GM12878 (cell line): ENCODE measurements around the gene A1BG. TPM values are rescaled to one million over a fixed set of nuclear protein-coding genes. Genes with fewer than 3 reads are reported as not detected.

Source experiments
- CREB1 ChIP-seq: IDR thresholded peaks from 2 replicates; pipeline ENCODE4 v1.6.1; 2012; ENCODE audit warnings: low read depth, mild to moderate bottlenecking, inconsistent platforms
- CREM ChIP-seq: IDR thresholded peaks from 2 replicates; pipeline ENCODE4 v1.6.1; 2014; ENCODE audit warnings: antibody characterized with exemption, low read depth
- FOXK2 ChIP-seq: fragments of 450-650 bp; IDR thresholded peaks from 2 replicates; pipeline ENCODE4 v1.6.1; 2017; ENCODE audit warnings: mild to moderate bottlenecking, moderate library complexity
- MTA3 ChIP-seq: IDR thresholded peaks from 2 replicates; pipeline ENCODE4 v1.6.1; 2012; ENCODE audit warnings: low read length, inconsistent platforms, borderline replicate concordance
- NFYB ChIP-seq: IDR thresholded peaks from 2 replicates; pipeline ENCODE4 v1.6.1; 2011; ENCODE audit warnings: low read depth, mild to moderate bottlenecking, low read length, improper control_type of control experiment, moderate library complexity; ENCODE audit not compliant: insufficient read depth
- PAX5 ChIP-seq: IDR thresholded peaks from 2 replicates; pipeline ENCODE4 v1.6.1; 2011; ENCODE audit warnings: low read depth, low read length, borderline replicate concordance
- POLR2AphosphoS2 ChIP-seq: IDR thresholded peaks from 2 replicates; pipeline ENCODE4 v1.6.1; 2011; ENCODE audit warnings: low read depth, mild to moderate bottlenecking, low read length, improper control_type of control experiment, moderate library complexity
- RAD51 ChIP-seq: fragments of 450-650 bp; IDR thresholded peaks from 2 replicates; pipeline ENCODE4 v1.6.1; 2016; ENCODE audit warnings: moderate library complexity, mild to moderate bottlenecking, inconsistent platforms
- RFX5 ChIP-seq: IDR thresholded peaks from 2 replicates; pipeline ENCODE4 v1.6.1; 2011; ENCODE audit warnings: low read depth, low read length, improper control_type of control experiment
- TCF3 ChIP-seq: IDR thresholded peaks from 2 replicates; pipeline ENCODE4 v1.6.1; 2012; ENCODE audit warnings: low read depth, mild to moderate bottlenecking, low read length, borderline replicate concordance; ENCODE audit not compliant: insufficient read depth
- TCF7 ChIP-seq: IDR thresholded peaks from 2 replicates; pipeline ENCODE4 v1.6.1; 2014; ENCODE audit warnings: antibody characterized with exemption, borderline replicate concordance
- WRNIP1 ChIP-seq: IDR thresholded peaks from 2 replicates; pipeline ENCODE4 v1.6.1; 2011; ENCODE audit warnings: low read depth, low read length, improper control_type of control experiment, borderline replicate concordance
- ZSCAN29 ChIP-seq: fragments of 450-650 bp; IDR thresholded peaks from 2 replicates; pipeline ENCODE4 v1.6.1; 2017; ENCODE audit warnings: mild to moderate bottlenecking, moderate library complexity
- polyA plus RNA-seq, 11 experiments: library from polyadenylated mRNA; depleted of rRNA in 4 of 11; unstranded in 6 of 11; stranded (reverse) in 5 of 11; fragments of >200 nt; fragmentation: Nextera tagmentation in 4 of 11; fragmentation: Illumina TruSeq in 1 of 11; extraction: Ambion mirVana in 4 of 11; extraction: Trizol in 1 of 11; gene quantifications; 1 replicate in 1 of 11; 2 replicates in 10 of 11; pipeline versions ENCODE4 v1.2.1 to v1.2.3, GENCODE V29; 2011 to 2016; ENCODE audit warnings: inconsistent platforms in 2 of 11, missing spikeins in 2 of 11, low read depth in 1 of 11
- total RNA-seq, 4 experiments: library from RNA; depleted of rRNA in 3 of 4; stranded (reverse); fragments of >200 nt in 3 of 4; fragmentation: Illumina TruSeq in 1 of 4; extraction: Trizol in 1 of 4; gene quantifications; 2 replicates each; pipeline versions ENCODE4 v1.2.1 to v1.2.3, GENCODE V29; 2013 to 2021
- TF ChIP-seq, protein P1 (sequence below): fragments of 450-650 bp; IDR thresholded peaks from 2 replicates; pipeline ENCODE4 v1.6.1; 2018; ENCODE audit warnings: mild to moderate bottlenecking, low read depth, moderate library complexity; ENCODE audit not compliant: partially characterized antibody
- TF ChIP-seq, protein P2 (sequence below): fragments of 150-350 bp; IDR thresholded peaks from 2 replicates; pipeline ENCODE4 v1.6.1; 2016; ENCODE audit warnings: low read depth, low read length
- TF ChIP-seq, protein P3 (sequence below): fragments of 450-650 bp; IDR thresholded peaks from 2 replicates; pipeline ENCODE4 v1.6.1; 2017; ENCODE audit warnings: low read depth, mild to moderate bottlenecking, moderate library complexity
- TF ChIP-seq, protein P4 (sequence below): fragments of 450-650 bp; IDR thresholded peaks from 2 replicates; pipeline ENCODE4 v1.6.1; 2017; ENCODE audit warnings: mild to moderate bottlenecking
- TF ChIP-seq, protein P5 (sequence below): IDR thresholded peaks from 2 replicates; pipeline ENCODE4 v1.6.1; 2012; ENCODE audit warnings: low read depth, low read length, improper control_type of control experiment

Gene A1BG
- total and polyA plus RNA-seq, 10 of the 15 experiments (the other 5 are each of a cell fraction or from before 2014, with no cell fraction given) = 0.34 to 29.6 (median 11.8) TPM

DNA sequence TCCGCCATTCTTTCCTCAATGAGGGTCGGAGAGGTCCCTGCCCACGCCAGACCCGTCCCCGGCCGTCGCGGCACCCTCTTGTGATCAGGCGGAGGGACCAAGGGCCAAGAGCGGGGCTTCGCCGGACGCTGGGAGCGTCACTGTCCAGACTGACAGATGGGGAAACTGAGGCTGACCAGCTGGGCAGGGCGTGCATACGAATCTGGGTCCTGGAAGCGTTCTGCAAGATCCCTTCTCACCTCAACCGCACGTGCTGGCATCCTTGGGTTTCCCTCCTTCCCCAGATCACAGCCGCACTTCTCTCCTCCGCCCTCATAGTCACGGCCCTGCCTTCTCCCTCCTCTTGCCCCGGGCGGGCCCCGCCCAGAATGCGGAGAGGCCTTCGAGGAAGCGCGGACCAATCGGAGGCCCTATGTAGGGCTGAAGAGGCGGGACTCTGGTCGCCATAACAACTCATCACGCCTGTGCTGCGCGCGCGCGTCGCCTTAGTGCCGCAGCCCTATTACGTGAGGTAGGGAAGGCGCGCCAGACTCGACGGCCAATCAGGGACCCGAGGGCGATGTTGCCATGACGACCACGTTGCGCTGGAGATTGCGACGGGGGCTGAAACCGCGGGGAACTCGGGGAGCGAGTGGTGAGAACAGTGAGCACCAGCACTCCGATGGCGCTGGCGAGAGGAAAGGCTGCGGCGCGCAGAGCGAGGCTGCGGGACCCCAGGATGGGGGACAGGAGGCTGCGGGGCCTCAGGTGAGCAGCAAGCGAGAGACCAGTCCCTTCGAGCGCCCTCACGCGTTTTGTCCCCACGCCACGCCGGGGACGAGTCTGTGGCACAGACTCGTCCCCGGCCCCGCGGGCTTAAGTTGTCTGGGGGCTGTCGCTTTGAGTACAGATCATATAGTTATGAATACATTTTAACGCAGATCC is 47.9 kb upstream of the A1BG start (continued):
- TF ChIP-seq, protein P1, sequence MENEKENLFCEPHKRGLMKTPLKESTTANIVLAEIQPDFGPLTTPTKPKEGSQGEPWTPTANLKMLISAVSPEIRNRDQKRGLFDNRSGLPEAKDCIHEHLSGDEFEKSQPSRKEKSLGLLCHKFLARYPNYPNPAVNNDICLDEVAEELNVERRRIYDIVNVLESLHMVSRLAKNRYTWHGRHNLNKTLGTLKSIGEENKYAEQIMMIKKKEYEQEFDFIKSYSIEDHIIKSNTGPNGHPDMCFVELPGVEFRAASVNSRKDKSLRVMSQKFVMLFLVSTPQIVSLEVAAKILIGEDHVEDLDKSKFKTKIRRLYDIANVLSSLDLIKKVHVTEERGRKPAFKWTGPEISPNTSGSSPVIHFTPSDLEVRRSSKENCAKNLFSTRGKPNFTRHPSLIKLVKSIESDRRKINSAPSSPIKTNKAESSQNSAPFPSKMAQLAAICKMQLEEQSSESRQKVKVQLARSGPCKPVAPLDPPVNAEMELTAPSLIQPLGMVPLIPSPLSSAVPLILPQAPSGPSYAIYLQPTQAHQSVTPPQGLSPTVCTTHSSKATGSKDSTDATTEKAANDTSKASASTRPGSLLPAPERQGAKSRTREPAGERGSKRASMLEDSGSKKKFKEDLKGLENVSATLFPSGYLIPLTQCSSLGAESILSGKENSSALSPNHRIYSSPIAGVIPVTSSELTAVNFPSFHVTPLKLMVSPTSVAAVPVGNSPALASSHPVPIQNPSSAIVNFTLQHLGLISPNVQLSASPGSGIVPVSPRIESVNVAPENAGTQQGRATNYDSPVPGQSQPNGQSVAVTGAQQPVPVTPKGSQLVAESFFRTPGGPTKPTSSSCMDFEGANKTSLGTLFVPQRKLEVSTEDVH = peak; percentile 26
- TF ChIP-seq, protein P2, sequence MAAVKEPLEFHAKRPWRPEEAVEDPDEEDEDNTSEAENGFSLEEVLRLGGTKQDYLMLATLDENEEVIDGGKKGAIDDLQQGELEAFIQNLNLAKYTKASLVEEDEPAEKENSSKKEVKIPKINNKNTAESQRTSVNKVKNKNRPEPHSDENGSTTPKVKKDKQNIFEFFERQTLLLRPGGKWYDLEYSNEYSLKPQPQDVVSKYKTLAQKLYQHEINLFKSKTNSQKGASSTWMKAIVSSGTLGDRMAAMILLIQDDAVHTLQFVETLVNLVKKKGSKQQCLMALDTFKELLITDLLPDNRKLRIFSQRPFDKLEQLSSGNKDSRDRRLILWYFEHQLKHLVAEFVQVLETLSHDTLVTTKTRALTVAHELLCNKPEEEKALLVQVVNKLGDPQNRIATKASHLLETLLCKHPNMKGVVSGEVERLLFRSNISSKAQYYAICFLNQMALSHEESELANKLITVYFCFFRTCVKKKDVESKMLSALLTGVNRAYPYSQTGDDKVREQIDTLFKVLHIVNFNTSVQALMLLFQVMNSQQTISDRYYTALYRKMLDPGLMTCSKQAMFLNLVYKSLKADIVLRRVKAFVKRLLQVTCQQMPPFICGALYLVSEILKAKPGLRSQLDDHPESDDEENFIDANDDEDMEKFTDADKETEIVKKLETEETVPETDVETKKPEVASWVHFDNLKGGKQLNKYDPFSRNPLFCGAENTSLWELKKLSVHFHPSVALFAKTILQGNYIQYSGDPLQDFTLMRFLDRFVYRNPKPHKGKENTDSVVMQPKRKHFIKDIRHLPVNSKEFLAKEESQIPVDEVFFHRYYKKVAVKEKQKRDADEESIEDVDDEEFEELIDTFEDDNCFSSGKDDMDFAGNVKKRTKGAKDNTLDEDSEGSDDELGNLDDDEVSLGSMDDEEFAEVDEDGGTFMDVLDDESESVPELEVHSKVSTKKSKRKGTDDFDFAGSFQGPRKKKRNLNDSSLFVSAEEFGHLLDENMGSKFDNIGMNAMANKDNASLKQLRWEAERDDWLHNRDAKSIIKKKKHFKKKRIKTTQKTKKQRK = no peak
- TF ChIP-seq POLR2AphosphoS2 (peak; percentile 58; the same call in 1 of the 2 replicates), ZSCAN29 (no peak), CREB1 (peak; percentile 94), CREM (peak; percentile 85), RAD51 (no peak), WRNIP1 (no peak), MTA3 (no peak), TCF3 (no peak), RFX5 (peak; percentile 98), NFYB (peak; percentile 92), FOXK2 (no peak), TCF7 (no peak), PAX5 (peak; percentile 51; the same call in 1 of the 2 replicates)
- TF ChIP-seq, protein P3, sequence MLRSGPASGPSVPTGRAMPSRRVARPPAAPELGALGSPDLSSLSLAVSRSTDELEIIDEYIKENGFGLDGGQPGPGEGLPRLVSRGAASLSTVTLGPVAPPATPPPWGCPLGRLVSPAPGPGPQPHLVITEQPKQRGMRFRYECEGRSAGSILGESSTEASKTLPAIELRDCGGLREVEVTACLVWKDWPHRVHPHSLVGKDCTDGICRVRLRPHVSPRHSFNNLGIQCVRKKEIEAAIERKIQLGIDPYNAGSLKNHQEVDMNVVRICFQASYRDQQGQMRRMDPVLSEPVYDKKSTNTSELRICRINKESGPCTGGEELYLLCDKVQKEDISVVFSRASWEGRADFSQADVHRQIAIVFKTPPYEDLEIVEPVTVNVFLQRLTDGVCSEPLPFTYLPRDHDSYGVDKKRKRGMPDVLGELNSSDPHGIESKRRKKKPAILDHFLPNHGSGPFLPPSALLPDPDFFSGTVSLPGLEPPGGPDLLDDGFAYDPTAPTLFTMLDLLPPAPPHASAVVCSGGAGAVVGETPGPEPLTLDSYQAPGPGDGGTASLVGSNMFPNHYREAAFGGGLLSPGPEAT = no peak
- TF ChIP-seq, protein P4, sequence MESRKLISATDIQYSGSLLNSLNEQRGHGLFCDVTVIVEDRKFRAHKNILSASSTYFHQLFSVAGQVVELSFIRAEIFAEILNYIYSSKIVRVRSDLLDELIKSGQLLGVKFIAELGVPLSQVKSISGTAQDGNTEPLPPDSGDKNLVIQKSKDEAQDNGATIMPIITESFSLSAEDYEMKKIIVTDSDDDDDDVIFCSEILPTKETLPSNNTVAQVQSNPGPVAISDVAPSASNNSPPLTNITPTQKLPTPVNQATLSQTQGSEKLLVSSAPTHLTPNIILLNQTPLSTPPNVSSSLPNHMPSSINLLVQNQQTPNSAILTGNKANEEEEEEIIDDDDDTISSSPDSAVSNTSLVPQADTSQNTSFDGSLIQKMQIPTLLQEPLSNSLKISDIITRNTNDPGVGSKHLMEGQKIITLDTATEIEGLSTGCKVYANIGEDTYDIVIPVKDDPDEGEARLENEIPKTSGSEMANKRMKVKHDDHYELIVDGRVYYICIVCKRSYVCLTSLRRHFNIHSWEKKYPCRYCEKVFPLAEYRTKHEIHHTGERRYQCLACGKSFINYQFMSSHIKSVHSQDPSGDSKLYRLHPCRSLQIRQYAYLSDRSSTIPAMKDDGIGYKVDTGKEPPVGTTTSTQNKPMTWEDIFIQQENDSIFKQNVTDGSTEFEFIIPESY = no peak
- TF ChIP-seq, protein P5, sequence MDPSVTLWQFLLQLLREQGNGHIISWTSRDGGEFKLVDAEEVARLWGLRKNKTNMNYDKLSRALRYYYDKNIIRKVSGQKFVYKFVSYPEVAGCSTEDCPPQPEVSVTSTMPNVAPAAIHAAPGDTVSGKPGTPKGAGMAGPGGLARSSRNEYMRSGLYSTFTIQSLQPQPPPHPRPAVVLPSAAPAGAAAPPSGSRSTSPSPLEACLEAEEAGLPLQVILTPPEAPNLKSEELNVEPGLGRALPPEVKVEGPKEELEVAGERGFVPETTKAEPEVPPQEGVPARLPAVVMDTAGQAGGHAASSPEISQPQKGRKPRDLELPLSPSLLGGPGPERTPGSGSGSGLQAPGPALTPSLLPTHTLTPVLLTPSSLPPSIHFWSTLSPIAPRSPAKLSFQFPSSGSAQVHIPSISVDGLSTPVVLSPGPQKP = no peak
